H1 (cell line): ENCODE data around the gene EBF3.

ENCODE experiments used
- SIRT6 ChIP-seq: IDR thresholded peaks from one replicate; pipeline ENCODE4 v1.7.1; 2012; ENCODE audit warnings: low read length, inconsistent platforms
- TF ChIP-seq, protein P1 (sequence below): IDR thresholded peaks from 2 replicates; pipeline ENCODE4 v1.6.1; 2011; ENCODE audit warnings: low read depth, mild to moderate bottlenecking, low read length; ENCODE audit not compliant: insufficient read depth
- TF ChIP-seq, protein P2 (sequence below), 3 experiments: IDR thresholded peaks; 1 replicate in 2 of 3; 2 replicates in 1 of 3; pipeline versions ENCODE4 v1.5.1 to v1.6.1; 2011; ENCODE audit warnings: low read length in 3 of 3, mild to moderate bottlenecking in 3 of 3, inconsistent platforms in 2 of 3, low read depth in 1 of 3, moderate library complexity in 1 of 3; ENCODE audit not compliant: insufficient read depth in 1 of 3; ENCODE audit errors: control extremely low read depth in 1 of 3

DNA sequence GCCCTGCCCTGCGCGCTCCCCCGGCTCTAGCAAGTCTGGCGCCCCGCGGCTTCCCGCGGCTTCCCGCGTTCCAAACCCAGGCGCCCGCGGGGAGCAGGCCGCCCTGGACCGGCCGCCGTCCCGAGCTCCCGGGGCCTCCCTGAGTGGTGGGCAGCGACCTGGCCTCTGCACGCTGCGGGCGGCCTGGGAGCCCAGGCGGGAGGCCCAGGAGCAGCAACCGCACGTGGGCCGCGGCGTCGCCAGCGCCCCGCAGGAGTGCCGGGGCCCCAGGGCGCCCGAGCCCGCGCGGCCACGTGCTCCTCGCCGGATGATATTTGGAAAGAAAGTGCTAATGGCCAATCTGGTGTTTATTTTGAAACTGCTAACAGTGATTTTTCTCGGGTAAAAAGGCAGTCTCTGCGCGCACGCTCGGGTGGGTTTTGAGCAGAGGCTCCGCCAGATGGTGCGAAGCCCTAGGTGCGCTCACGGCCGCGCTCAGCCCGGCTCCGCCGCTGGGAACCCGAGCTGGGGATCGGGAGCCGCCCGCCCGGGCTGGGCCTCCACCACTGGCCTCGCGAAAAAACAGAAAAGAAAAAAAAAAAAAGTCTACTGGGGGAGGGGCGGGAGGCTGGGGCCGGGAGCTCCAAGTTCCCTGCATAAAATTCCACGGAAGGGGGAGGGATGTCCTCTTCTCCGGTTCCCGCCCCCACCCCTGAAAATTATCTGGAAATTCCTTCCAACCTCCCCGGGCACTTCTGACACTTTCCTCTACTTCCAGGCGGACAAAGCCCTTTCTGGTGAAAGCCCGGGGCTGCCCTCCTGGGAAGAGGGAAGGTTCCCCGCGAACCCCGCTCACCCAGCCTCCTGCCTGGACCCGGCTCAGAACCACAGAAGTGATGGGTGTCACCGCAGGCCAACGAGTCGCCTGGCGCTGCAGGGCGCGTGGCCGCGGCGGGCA, 4.3 kb downstream of the EBF3 start:
- TF ChIP-seq SIRT6 = no peak
- TF ChIP-seq, protein P1, sequence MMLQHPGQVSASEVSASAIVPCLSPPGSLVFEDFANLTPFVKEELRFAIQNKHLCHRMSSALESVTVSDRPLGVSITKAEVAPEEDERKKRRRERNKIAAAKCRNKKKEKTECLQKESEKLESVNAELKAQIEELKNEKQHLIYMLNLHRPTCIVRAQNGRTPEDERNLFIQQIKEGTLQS = no peak
- TF ChIP-seq, protein P2, sequence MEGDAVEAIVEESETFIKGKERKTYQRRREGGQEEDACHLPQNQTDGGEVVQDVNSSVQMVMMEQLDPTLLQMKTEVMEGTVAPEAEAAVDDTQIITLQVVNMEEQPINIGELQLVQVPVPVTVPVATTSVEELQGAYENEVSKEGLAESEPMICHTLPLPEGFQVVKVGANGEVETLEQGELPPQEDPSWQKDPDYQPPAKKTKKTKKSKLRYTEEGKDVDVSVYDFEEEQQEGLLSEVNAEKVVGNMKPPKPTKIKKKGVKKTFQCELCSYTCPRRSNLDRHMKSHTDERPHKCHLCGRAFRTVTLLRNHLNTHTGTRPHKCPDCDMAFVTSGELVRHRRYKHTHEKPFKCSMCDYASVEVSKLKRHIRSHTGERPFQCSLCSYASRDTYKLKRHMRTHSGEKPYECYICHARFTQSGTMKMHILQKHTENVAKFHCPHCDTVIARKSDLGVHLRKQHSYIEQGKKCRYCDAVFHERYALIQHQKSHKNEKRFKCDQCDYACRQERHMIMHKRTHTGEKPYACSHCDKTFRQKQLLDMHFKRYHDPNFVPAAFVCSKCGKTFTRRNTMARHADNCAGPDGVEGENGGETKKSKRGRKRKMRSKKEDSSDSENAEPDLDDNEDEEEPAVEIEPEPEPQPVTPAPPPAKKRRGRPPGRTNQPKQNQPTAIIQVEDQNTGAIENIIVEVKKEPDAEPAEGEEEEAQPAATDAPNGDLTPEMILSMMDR (IDR thresholded peaks at IDR 0.05; ENCODE audit: control extremely low read depth in 1 of 3, insufficient read depth in 1 of 3, low read depth in 1 of 3, low read length in 3 of 3) = no peak
